ENCODE data around the gene MUC2.

Gene MUC2

DNA sequence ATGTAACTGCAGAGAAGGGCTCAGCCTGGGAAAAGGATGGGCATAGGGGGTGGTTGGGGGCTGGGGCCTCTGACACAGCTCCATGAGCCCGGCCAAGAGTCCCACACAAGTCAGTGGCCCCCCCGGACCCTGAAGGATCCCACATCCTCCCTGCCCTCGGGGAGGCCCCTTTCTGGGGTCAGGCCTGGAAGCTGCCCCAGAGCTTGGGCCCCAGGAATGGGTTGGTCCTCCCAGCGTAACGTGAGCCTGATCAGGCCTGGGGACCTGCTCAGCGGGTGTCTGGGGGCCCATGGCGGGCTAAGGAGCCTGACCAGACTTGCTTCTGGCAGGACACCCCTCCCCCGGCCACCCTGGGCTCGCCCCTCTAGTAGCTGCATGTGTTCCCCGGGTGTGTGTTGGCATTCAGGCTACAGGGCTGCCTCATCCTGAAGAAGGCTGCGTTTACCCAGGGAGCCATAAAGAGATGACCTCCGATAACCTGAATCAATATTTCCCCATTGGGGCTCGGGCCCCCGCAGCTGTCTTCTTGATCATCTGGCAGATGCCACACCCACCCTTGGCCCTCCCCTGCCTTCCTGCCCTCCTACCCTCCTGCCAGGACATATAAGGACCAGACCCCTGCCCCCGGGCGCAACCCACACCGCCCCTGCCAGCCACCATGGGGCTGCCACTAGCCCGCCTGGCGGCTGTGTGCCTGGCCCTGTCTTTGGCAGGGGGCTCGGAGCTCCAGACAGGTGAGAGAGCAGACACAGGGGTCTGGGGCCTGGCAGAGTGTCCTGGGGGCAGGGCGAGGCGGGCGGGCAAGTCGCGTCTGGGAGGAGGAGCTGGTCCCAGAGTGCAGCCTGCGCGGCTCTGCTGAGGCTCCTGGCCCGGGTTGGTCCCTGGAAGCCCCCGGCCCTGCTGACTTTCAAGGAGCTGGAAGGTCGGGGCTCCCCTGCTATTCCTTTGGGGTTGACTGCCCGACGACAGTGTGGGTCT lies at the start of gene MUC2:
Gene MUC2 (plus strand): TSS at position 631 of the 978 bp plus-strand sequence.
- DNase-seq (ENCODE audit: extremely low spot score, insufficient read length, low read depth) (no peak), FAIRE-seq (no peak)

DNA sequence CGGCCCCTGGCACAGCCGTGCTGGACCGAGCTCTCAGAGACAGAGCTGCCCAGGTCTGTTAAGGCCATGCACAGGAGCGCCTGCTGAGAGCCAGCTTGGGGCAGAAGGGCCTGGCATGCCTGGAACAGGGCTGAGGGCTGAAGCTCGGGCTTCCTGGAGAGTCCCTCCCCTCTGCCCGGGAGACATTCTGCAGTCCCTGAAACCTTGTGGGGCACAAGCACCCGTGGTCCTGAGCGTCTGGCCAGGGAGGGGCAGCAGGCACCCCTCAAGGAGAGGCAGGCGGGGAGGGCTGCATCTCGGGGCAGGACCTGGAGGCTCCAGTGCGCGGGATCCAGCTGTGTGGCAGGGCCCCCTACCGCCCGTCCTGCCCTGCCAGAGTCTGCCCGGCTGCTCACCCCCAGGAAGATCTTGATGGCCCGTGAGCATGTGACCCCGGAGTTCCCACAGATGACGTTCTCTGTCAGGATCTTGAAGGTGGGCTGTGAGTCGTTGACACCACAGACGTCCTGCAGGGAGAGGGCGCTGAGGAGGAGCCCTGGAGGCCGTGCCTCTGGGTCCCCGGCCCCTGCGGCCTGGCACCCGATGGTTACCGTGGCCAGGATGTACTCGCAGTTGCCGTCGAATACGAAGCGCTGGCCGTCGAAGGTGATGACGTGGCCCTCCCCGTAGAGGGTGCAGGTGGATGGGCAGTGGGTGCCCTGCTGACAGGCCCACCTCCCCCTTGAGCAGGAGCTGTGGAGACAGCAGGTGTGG lies 49.1 kb upstream of the MUC2 start:
- DNase-seq (ENCODE audit: extremely low spot score, insufficient read length, low read depth) (no peak), FAIRE-seq (no peak)

GRCh38 chr11:1026163-1026450 lies 48.6 kb upstream of the MUC2 start:
- DNase-seq (ENCODE audit: extremely low spot score, insufficient read length, low read depth) (no peak), FAIRE-seq (no peak)

GRCh38 chr11:1026641-1027482 lies 47.8 kb upstream of the MUC2 start:
- no peak for FAIRE-seq

DNA sequence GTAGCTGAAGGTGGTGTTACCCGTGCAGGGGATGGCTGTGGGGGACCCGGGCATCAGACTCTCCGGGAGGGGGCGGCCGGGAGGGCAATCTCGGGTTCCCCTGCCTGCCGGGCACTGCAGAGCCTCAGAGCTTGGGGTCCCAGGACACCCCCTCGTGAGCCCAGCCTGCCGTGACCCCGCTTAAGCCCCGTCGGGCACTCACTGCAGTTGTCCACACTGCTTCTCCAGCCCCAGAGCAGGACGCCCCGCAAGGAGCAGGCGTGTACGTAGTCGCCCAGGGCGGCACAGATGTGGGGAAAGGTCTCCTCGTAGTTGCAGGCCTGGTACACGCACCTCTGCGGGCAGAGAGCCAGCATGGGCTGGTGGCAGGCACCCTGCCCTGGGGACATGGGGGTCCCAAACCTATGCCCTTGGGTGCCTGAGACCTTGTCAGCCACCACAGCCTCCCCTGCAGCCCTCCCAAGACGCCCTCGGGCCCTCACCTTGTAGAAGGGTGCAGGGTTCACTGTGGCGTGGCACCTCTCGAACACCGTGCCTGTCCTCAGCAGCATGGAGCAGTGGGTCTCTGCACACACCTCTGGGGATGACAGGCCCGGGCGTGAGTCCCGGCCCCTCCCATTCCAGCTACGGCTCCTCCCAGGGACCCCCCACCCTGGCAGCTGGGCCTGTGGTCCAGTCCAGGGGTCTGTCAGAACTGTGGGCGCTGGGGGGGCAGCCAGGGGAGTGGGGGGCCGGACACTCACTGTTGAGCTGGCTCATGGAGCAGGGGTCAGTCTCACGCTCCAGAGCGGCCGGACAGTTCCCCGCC lies 47.0 kb upstream of the MUC2 start:
- FAIRE-seq, result no peak

More at GRCh38 chr11:1026641-1027482, 47.8 kb upstream of the MUC2 start:
- DNase-seq (ENCODE audit: extremely low spot score, insufficient read length, low read depth), result no peak

DNA sequence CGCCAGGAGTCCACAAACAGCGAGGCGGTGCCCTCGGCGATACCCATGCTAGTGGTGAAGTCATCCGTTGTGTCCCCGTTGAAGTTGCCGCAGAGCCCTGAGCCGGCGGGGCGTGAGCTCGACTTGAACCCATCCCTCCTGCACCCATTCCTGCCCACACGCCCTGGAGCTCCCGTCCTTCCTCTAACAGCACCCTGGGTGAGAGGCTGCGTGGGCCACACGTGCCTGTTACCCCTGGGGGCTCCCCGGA lies 46.5 kb upstream of the MUC2 start:
- DNase-seq (ENCODE audit: extremely low spot score, insufficient read length, low read depth) (no peak), FAIRE-seq (no peak)

More for the DNA sequence above, 47.0 kb upstream of the MUC2 start:
- DNase-seq (ENCODE audit: extremely low spot score, insufficient read length, low read depth), result no peak

DNA sequence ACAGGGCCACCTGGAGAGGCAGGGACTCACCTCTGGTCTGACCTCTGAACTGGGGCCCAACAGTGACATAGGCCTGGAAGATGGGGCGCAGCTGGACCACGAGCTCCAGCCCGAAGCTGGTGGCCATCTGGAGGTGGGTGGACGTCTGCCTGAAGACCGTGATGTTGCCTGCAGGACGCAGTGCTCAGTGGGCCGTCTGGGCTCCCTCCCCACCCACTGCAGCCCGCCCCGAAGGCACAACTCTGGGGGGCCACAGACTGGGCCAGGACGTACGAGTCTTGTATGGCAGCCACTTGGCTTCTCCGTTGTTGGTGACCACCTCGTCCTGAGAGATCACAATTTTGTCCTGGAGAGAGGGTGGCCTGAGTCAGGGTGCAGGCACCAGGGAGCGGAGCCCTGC lies 46.1 kb upstream of the MUC2 start:
- FAIRE-seq (no peak), DNase-seq (ENCODE audit: extremely low spot score, insufficient read length, low read depth) (no peak)

DNA sequence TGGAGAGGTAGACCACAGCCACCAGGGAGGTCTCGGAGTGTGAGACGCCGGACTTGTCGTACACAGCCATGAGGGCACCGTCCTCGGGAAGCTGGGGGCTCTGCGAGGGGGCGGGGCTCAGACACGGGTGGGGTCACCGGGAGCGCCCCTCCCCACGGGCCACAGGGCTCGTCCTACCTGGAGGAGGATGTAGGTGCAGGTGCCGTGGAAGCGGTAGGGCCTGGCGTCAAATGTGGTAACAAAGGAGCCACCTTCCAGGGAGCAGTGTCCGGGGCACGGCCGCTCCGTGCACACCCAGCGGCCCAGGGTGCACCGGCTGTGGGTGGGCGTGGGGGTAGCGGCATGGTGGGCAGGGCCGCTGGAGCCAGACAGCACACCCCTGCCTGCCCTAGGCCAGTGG lies 45.6 kb upstream of the MUC2 start:
- no peak for DNase-seq (ENCODE audit: extremely low spot score, insufficient read length, low read depth)
- FAIRE-seq, result no peak

DNA sequence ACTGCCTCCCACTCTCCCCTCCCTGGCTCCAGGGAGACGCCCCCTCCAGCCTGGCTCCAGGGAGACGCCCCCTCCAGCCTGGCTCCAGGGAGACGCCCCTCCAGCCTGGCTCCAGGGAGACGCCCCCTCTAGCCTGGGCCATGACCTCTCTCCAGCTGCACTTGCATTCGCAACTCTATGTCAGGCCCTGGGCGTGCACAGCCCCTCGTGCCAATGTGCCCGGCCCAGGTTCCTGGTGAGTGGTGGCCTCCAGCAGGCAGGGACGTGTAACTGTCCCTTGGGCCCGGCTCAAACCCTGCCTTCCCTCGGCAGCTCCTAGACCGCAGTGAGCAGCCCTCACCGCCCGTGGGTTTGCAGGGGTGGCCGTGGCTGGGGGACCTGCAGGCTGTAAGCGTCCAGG lies 45.0 kb upstream of the MUC2 start:
- FAIRE-seq, result no peak
- DNase-seq (ENCODE audit: extremely low spot score, insufficient read length, low read depth), result no peak

DNA sequence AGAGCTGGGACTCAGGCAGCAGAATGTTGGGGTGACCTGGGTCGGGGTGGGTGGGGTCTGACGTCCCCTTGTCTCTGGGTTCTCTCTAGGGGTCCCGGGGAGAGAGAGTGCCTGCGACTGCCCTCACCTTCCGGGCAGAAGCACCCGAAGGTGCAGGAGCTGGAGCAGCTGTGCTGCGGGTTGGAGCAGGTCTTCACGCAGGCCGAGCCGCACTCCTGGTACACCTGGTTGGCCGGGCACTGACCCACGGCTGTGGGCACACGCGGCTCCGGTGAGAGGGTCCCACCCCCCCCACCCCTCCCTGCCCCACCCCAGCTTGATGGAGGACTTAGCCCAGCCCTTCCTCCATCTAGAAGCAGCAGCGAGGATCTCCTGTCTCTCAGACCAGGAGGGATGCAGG lies 44.6 kb upstream of the MUC2 start:
- FAIRE-seq (no peak), DNase-seq (ENCODE audit: extremely low spot score, insufficient read length, low read depth) (no peak)

DNA sequence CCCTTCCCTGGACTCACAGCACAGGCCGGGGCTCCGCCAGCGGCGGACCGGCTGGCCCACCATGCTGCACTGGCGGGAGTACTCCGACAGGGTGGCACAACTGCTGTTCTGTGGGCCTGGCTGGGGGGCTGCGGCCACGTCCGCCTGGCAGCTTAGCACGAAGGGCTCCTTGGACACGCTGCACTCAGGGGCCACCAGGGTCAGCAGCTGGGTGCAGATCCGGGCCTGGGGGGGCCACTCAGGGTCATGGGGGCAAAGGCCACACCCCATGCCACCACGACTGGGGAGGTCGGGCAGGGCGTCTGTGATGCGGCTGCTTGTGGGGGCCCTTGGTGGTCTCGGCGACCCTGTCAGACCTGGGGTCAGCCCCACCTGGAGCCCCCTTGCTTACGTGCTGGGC lies 44.1 kb upstream of the MUC2 start:
- DNase-seq (ENCODE audit: extremely low spot score, insufficient read length, low read depth) (no peak), FAIRE-seq (no peak)

DNA sequence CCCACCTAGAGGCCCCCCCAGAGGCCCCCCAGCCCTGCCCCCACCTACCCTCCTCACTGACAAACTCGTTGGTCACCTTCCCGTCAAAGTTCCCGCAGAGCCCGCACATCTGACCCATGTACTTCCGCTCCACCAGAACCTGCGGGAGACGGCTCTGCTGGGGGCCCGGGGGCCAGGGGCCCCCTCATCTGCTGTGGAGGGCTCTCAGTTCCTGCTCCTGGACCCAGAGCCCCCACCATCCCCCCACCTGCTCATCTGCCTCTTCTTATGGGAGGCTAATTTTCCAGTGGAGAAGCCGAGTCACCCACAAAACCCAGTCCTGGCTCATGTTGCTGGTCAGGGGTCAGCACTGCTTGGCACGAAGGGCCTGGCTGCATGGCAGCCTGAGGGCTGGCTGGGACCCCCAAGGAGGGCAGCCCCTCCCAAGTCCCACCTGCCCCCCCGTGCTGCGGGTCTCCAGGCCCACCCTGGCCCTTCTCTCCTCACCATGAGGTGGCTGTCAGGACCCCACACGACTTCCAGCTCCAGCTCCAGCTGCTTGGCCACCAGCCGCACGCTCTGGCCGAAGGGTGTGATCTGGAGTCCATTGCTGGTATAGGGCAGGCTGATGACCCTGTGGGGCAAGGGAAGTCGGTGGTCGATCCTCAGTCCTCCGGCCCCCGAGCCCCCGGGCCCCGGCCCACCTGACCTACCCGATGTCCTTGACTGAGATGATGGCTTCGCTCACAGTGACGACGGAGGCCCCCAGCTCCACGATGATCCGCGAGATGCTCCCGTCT lies 43.4 kb upstream of the MUC2 start:
- FAIRE-seq (no peak), DNase-seq (ENCODE audit: extremely low spot score, insufficient read length, low read depth) (no peak)

DNA sequence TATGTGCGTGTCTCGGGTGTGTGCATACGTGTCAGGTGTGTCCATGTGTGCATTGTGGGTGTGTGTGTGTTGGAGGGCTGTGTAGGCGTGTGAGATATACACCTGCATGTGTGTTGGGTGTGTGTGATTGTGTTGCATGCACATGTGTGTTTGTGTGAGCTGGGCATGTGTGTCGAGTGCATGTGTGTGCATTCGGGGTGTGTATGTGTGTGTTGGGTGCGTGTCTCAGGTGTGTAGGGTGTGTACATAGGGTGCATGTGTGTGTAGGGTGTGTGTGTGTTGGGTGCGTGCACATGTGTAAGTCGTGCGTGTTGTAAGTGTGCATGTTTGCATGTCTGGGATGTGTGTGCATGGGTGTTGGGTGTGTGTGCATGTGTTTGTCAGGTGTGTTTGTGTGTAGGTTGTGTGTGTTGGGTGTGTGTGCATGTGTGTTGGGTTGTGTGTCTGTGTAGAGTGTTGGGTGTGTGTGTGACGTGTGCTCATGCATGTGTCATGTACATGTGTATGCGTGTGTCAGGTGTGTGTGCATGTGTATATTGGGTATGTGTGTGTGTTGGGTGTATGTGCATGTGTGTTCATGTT lies 42.3 kb upstream of the MUC2 start:
- DNase-seq (ENCODE audit: extremely low spot score, insufficient read length, low read depth), result no peak
- no peak for FAIRE-seq

- DNase-seq (ENCODE audit: extremely low spot score, insufficient read length, low read depth), result no peak
- FAIRE-seq, result no peak
Observed at GRCh38 chr11:1033016-1033798, 41.5 kb upstream of the MUC2 start.

DNA sequence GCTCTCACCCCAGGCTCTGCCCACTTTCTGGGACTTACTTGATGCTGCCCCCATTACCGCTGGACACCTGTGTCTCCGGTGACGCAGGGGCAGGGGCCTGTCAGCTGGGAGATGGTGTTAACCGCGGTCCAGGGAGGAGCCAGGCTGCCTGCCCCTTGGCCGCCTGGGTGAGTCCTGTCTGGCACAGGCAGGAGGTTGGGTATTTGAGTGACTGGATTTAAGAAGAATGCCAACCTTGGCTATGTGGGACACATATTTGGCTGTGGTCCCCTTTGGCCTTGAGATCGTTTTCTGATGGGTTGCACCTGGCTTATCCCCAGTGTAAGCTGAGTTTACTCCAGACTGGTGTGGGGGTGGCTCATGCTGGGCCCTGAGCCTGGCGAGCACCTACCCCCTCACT lies 40.7 kb upstream of the MUC2 start:
- FAIRE-seq, result no peak
- DNase-seq (ENCODE audit: extremely low spot score, insufficient read length, low read depth), result no peak

DNA sequence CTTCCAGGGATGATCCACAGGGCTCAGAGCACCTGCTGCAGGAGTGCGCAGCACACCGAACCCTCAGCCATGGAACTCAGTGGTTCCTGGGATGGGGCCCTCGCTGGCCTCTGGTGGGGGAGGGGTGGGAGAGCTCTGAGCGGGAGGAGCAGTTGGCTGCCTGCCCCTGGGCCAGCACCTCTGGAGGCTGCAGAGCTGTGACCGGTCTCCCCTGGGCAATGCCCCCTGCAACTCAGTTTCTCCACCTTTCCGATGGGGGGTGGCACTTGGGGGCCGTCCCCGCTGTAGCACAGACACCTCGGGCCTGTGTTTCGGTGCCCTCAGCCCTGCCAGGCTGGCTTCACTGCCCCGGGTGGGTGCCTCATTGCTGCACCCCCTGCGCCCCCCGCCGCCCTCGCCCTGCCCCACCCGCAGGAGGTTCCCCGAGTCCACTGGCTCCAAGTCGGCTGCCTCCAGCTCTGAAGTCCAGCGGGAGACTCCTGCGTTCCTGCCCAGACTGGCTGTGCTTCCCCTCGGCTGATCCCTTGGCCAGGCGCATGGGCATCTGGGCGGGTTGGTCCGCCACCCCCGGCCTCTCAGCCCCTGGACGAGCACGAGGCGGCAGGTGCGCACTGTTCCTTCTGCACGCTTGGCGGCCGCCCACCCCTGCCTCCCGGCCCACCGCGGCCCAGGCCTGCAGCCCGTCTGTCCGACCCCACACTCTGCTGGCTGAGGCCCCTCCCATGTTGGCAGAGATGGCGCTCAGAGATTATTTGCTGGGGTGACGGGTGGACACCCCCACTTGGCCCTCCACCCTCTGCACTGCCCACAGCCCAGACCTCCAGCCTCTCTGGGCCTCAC lies 40.0 kb upstream of the MUC2 start:
- FAIRE-seq (no peak), DNase-seq (ENCODE audit: extremely low spot score, insufficient read length, low read depth) (no peak)

- FAIRE-seq (no peak), DNase-seq (ENCODE audit: extremely low spot score, insufficient read length, low read depth) (no peak)
Observed at GRCh38 chr11:1035577-1036283, 38.9 kb upstream of the MUC2 start.

All from GM18507 (cell line).